ENCODE results near the gene ANXA11.

GRCh38 chr10:80144696-80145131 is 60.6 kb downstream of the ANXA11 start:
- no peak for TF ChIP-seq POLR2A (IDR thresholded peaks at IDR 0.05; ENCODE audit: low read length)
- no peak for TF ChIP-seq GATA1 (IDR thresholded peaks at IDR 0.05; ENCODE audit: low read depth, low read length)
